Stromal cell of bone marrow (primary cell): ENCODE measurements around the gene DPYSL4.

ENCODE experiments used
- DNase-seq: peaks from one replicate; pipeline ENCODE4 v3.0.0-alpha.2; 2012; ENCODE audit warnings: low read depth

DPYSL4 gene

DNA sequence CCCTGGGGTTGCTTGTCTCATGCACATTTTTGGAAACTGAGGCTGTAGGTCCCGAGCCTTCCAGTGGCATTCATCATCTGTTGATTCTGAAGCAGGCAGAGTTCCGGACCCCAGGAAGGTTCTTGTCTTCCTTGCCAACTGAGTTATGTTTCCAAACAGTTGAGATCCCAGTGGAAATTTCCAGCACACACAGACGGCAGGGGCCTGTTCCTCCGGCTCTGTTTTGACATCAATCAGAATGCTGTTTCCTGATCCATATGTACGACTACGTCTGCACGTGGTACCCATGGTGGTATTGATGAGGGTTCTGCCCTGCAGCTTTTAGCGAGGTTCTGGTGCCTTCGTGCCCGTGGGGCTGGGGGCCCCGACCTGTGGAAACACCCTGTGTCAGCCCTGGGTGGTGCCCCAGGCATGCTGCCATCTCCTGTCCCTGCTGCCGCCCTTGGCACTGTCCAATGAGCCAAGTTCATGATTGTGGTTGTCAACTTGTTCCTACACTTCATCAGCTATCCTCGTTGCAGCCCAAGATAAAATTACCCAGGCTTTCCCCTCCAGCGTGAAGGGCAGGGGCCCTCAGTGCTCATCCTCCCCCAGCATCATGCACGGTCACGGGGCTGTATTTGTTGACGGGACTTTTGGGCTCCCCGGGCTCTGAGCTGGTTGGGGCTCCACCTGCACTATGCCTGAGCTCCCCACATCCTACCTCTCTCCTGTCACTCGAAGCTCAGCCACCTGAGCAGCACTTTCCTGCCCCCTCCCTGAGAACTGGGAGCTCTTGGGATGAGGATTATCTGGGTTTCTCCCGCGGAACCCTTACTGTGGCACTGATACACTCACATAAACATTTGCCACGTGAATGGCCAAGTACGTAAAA is 7.8 kb upstream of the DPYSL4 start:
- DNase-seq: no peak

DNA sequence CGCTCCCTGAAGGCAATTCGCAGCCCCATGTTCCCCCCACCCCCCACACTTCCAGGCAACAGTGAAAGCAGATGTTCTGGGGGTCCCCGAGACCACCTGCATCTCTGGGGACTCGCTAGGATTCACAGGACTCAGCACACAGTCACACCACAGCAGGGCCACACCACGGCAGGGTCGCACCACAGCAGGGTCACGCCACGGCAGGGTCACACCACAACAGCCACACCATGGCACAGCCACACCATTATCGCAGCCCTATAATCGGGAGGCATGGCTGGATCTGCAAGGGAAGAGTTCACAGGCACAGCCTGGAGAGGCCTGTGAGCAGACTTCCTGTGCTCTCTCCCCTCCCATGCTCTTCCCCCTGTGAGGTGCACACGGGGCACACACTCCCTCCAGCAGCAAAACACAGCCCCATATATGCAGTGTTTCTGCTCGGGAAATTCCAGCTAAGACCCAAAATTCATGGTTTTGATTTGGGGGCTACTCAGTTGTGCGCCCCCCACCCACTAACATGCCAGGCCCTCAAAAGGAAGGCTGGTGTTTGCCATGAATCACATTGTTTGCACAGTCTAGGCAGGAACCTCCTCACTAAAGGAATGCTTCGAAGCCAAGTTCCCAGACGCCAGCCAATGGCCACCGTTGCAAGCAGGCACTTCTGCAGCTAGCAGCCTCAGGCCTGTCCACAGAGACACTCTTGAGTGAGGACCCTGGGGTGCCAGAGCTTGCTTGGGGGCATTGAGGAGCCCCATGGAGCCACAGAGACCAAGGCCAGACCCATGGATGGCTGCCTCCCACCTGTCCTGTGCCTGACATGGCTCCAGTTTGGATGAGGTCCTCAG is 7.0 kb upstream of the DPYSL4 start:
- no peak for DNase-seq

- DNase-seq: no peak
Measured at GRCh38 chr10:132180736-132181135, 6.0 kb upstream of the DPYSL4 start.

DNA sequence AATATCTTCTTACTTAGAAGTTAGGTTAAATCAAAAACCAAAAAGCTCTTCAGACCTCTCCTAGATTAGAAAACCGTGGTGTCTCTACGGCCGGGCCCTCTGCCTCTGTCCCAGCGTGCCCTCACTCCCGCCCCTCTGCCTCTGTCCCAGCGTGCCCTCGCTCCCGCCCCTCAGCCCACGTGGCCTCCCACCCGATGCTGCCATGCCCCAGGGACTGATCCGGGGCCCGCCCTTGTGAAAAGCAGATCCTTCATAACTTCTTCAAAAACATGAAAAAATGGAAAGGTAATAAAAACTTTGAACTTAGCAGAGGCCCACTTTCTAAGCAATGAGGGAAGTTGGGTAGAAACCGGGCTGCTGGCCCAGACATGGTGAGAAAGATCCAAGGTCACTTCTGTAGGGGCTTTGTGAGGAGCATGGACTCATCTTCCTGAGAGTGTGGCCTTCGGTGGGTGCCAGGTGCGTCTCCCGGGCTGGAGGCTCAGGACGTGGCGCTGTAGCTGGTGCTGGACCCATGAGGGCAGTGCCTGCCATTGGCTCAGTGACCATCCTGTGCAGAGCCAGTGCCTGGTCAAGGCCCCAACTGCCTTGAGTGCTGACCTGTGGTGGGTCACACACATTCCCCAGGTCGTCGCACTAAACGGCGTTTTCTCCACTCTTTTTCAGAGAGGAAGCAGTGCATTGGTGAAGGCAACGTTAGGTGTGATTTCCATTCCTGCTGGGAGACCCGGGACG is 4.9 kb upstream of the DPYSL4 start:
- DNase-seq: no peak

GRCh38 chr10:132182591-132182990 is 4.2 kb upstream of the DPYSL4 start:
- DNase-seq: no peak

DNA sequence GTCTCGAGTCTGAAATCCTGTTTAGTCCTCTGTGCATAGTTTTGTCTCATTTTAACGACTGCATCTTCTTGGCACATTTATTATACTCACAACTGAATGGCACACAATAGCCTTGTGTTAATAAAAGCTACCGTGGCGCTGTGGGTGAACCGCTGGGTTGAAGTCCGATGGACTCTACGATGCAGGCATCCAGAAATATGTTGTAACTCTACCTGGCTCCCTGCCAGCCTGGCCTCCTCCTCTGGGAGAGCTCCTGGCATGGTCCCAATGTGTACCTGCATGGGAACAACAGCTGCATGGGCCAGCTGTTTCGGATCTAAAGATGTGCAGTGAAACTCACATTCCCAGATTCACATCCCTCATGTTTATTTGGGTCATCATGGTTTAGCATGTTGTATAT is 3.7 kb upstream of the DPYSL4 start:
- no peak for DNase-seq

GRCh38 chr10:132184816-132185593 is 1.7 kb upstream of the DPYSL4 start:
- no peak for DNase-seq

DNA sequence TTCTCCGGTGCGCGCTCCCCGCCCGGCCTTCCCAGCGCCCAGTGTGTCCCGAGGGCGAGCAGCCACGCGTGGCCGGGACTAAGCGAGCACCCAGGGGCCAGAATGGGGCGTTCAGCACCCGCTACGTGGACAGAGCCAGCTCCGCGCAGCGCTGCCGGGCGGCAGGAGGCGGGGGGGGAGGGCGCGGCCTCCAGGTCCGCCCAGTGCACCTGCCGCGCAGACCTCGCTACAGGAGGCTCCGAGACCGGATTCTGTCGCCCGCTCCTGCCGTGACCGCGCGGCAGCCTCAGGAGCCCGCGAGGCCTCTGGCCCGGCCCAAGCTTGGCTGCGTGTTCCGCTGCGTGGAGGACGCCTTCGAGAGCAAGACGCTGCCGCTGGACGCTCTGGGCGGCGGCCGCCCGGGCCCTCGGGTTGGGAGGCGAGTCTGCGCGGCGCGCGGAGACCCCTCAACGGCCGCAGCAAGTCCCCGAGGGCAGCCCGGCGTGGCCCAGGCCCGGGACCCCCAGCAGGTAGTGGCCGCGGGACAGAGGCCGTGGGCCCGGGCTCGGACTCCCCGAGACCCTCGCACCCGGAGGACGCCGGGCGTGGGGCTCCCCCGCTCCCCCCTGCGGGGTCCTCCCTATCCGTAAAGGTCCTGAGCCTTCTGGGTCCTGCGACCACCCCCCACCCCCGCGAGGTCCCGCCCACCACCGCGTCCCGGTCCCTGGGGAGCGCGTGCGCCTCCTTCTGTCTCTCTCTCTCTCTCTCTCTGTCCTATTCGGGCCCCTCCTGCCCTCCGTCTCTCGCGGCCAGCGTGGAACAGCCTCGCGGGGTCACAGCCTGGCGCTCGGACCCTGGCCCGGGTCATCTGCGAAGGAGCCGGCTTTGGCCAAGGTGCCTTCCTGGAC is 904 bp upstream of the DPYSL4 start:
- no peak for DNase-seq

GRCh38 chr10:132187430-132188138 is 836 bp downstream of the DPYSL4 start:
- DNase-seq: no peak

DNA sequence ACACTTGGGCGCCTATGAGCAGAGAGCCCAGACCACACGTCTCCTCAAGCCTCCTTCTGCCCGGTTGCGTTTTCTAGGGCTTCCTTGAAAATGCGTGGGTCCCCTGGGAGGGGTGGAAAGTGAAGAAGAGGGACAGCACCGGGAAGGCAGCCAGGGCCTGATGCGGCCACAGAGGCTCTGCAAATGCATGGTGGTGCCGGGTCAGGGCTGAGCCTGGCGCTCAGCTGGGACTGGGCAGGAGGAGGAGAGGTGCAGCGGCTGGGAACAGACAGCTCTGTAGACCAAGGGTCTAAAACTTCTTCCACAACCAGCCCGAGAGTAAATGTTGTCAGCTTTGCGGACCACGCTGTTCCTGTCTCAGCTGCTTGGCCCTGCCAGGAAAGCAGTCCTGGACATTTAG is 1.6 kb downstream of the DPYSL4 start:
- no peak for DNase-seq

- DNase-seq: no peak
Measured at GRCh38 chr10:132189016-132189415, 2.3 kb downstream of the DPYSL4 start.

GRCh38 chr10:132189810-132190422 is 3.2 kb downstream of the DPYSL4 start:
- no peak for DNase-seq

DNA sequence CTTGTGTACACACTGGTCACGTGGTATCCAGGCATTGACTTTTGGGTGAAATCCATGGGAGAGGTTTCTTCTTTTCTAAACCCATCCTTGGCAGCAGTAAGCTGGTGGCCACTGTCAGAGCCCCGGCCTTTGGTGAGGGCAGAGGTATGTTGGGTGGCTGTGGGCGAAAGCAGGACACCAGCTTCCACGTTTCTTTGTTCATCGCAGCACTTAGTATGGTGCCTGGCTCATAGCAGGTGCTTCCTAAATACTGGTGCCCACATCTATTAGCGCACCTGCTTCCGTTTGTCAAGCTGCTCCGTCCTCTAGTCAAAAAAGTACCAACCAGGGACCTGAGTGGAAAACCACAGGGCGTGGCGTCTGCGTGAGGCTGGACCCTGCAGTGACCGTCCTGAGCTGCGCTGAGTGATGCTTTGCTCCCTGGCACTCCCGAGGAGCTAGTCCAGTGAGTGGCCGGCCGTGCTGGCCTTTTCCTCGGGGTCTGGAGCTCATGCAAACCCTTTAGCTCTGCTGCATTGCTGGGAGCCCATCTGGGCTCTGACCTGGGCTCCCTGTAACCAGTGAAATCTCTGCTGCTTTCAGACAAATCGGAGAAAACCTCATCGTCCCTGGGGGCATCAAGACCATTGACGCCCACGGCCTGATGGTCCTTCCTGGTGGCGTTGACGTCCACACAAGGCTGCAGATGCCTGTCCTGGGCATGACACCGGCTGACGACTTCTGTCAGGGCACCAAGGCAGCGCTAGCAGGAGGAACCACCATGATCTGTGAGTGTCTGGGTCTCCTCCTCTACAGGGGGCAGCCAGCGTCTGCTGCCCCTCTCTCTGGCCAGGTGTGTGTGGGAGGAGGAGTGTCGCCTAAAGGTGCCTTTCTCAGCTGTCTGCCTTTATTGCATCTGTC is 5.6 kb downstream of the DPYSL4 start:
- no peak for DNase-seq

DNA sequence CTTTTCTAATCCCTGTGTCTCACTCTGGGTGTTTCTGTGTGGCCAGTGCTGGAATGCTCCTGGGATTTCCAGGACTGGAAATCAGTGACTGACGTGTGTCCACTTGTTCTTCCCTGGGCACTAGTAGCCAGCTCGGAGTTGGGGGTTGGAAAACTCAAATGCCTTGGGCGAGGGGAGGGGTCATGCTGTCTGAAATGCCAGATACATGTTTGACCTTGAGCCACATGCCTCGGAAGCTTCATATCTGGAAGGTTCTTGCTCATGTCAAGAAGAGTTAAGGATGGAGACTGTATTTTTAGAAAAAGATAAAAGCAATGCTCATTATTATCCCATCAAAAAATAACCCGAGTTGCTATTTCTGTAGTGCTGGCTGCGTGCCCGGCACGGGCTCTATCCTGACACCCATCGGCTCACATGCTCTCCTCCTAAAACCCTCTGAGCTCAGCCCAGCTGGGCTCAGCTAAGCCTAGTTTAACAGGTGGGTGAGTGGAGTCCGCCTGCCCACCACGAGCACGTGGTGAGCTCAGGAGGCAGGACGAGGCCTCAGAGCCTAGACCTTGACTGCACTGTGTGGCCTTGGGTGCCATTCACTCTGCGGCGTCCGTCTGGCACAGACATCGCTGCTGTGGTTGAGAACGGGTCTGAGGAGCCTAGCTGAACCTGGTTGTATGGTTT is 6.4 kb downstream of the DPYSL4 start:
- DNase-seq: no peak

GRCh38 chr10:132193907-132194552 is 7.3 kb downstream of the DPYSL4 start:
- DNase-seq: no peak

GRCh38 chr10:132194726-132195125 is 8.0 kb downstream of the DPYSL4 start:
- DNase-seq: no peak

DNA sequence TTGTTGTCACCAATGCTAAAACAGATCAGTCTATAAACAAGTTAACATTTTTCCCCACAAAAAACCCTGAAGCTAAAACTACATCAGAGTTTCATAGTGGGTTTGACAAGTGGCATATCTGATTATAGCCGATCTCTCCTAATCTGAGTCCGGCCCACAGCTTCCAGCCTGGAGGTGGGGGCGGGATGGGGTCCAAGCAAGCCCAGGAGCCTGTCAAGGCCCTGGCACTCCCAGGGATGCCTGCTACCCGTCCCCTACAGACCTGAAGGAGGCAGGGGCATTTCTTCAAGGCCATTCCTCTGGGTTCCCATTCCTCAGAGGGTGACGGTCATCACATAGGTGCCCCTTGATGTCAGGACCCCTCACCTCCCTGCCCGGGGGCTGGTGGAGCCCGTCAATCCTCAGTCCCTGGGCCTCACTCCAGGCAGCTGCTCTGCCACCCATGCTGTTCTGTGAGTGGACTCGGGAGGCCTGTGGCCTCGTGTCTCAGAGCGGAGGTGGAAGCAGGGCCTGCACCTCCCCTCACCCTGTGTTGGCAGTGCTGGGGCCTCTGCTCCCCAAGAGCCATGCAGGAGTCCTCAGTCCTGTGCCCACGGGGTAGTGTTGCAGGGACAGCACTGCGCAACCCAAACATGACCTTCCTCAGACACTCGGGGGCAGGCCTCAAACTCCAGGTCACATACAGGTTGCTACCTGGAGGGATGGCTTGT is 8.8 kb downstream of the DPYSL4 start:
- DNase-seq: no peak
